Measurements from ENCODE around the gene ZNF185. TPM values are rescaled to one million over a fixed set of nuclear protein-coding genes. Genes with fewer than 3 reads are reported as not detected.
A peak's percentile ranks its signal among the peaks of the same experiment; 100 is the strongest.

ZNF185 gene
- total and polyA plus RNA-seq, 2 of the 8 experiments (the other 6 are each of a cell fraction or from before 2014, with no cell fraction given), result 15.6 to 20.1 TPM

DNA sequence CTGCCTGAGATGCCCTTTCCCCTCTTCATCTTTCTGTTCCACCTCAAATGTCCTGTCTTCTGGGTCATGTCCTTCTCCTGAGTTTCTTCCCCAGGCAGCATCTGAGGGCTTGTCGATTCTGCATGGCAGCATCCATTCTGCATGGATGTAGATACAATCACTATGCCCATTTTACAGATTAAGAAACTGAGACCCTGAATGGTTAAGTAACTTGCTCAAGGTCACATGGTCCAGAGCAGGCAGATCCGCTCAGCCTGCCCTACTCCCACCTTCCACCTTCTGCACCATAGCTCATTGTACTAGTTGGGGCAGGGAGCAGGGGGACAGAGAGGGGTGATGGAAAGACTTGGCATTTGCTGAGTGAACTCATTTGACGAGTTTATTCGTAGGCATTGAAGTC lies 32.0 kb downstream of the ZNF185 start:
- POLR2A ChIA-PET (ENCODE audit: partially characterized antibody), result interaction anchor here (1.2 kb wide), 1 partner anchor 13 kb away, joined by 3 read pairs; no protein-coding TSS in a partner anchor
- no peaks in the 10 kb centered on the region for H3K79me2 ChIP-seq (ENCODE audit: control insufficient read depth in 1 of 2, insufficient read depth in 2 of 2, low read length in 2 of 2)
- 71% methylated on average over 2 of the region's 4 CpGs; no CpG with 5 or more reads in 1 of the 2 experiments for WGBS, 2 experiments (ENCODE audit: extremely low coverage in 1 of 2, insufficient coverage in 1 of 2, insufficient read length in 1 of 2, insufficient replicate concordance in 2 of 2, low coverage in 1 of 2, low lambda C conversion rate in 2 of 2, missing lambda C conversion rate in 1 of 2)
- H3K4me3 ChIP-seq (ENCODE audit: extremely low read depth in 1 of 4, insufficient read depth in 2 of 4, low read depth in 3 of 4, low read length in 4 of 4), result no peak overlapping the region
- no peak overlapping the region for H4K5ac ChIP-seq (ENCODE audit: insufficient read length, low read depth, low read length)
- no peak overlapping the region for H3K18ac ChIP-seq (ENCODE audit: extremely low read depth, low read length)
- no peak overlapping the region for H3K9ac ChIP-seq (replicated peaks in 1 of 4; ENCODE audit: extremely low read depth in 1 of 4, low read depth in 3 of 4, low read length in 3 of 4)
- no peak overlapping the region for H3K4me2 ChIP-seq (ENCODE audit: insufficient read depth in 1 of 2, low read depth in 2 of 2, low read length in 2 of 2)
- H3K23ac ChIP-seq (ENCODE audit: insufficient read length), result no peak overlapping the region
- DNase-seq (ENCODE audit: low read depth in 1 of 2, low spot score in 2 of 2) (no peak), FAIRE-seq (no peak)
- peak; percentile 61; the same call in 1 of the 2 replicates for TF ChIP-seq KDM1A (IDR thresholded peaks at IDR 0.05; ENCODE audit: borderline replicate concordance, low read length)
- no peak for TF ChIP-seq SUZ12 (IDR thresholded peaks at IDR 0.05; ENCODE audit: low read length)
- no peak for TF ChIP-seq RFX5 (IDR thresholded peaks at IDR 0.05; ENCODE audit: borderline replicate concordance, low read depth, low read length)
- no peak for TF ChIP-seq SP4 (IDR thresholded peaks at IDR 0.05; ENCODE audit: low read length)
- TF ChIP-seq PHF8 (conservative IDR thresholded peaks at IDR 0.05; ENCODE audit: low read depth, low read length), result no peak
- no peak overlapping the region for H3K56ac ChIP-seq (replicated peaks; ENCODE audit: insufficient read length, low read depth, low read length)
- CTCF ChIA-PET (ENCODE audit: partially characterized antibody), result interaction anchor here (0.6 to 2.3 kb wide), 2 partner anchors 13 to 366 kb away, joined by 3 to 4 read pairs; no protein-coding TSS in a partner anchor
- no peak overlapping the region for H2BK15ac ChIP-seq (ENCODE audit: low read length)
- H4K8ac ChIP-seq (ENCODE audit: extremely low read depth, insufficient read depth, low read length), result no peak overlapping the region
- H3K36me3 ChIP-seq (ENCODE audit: control insufficient read depth in 2 of 4, insufficient read depth in 4 of 4, low read length in 3 of 4), result no peaks in the 10 kb centered on the region
- no peak overlapping the region for H2BK120ac ChIP-seq (replicated peaks; ENCODE audit: low read depth, low read length)
- H3K79me1 ChIP-seq (ENCODE audit: low read depth, low read length), result no peaks in the 10 kb centered on the region
- peaks cover 0 to 2% (median under 1%) of the 10 kb centered on the region in 4 experiments; a peak in 4 of 7 replicates for H3K4me1 ChIP-seq (replicated peaks in 1 of 4; ENCODE audit: control insufficient read depth in 3 of 4, insufficient read depth in 4 of 4, low read length in 3 of 4)
- no peaks in the 10 kb centered on the region for H3K23me2 ChIP-seq (ENCODE audit: low read depth, low read length)
- H3K14ac ChIP-seq (ENCODE audit: insufficient read length), result no peak overlapping the region
- no peaks in the 10 kb centered on the region for H3K27me3 ChIP-seq (replicated peaks in 1 of 4; ENCODE audit: control insufficient read depth in 3 of 4, extremely low read depth in 1 of 4, insufficient read depth in 3 of 4, low read length in 3 of 4)
- no peaks in the 10 kb centered on the region for H4K20me1 ChIP-seq (replicated peaks in 1 of 2; ENCODE audit: control insufficient read depth in 1 of 2, insufficient read depth in 2 of 2, low read length in 2 of 2)
- H2BK20ac ChIP-seq (ENCODE audit: low read length), result no peak overlapping the region
- no peak overlapping the region for H2AK5ac ChIP-seq (ENCODE audit: low read depth, low read length)
- no peak overlapping the region for H2BK5ac ChIP-seq (ENCODE audit: low read depth, low read length)
- no peak overlapping the region for H2AFZ ChIP-seq (ENCODE audit: low read length)
- H3K9me3 ChIP-seq (ENCODE audit: insufficient read depth in 2 of 2, low read depth in 1 of 2, low read length in 1 of 2), result no peaks in the 10 kb centered on the region
- H3K27ac ChIP-seq (ENCODE audit: low read depth, low read length), result no peak overlapping the region
- no peak overlapping the region for H4K91ac ChIP-seq (replicated peaks; ENCODE audit: insufficient read length, low read length)
- H2BK12ac ChIP-seq (ENCODE audit: low read depth, low read length), result no peak overlapping the region
- H3K4ac ChIP-seq (replicated peaks; ENCODE audit: insufficient read length, low read depth, low read length), result no peak overlapping the region

Data from H1 (cell line).